NCI-H1436 treated with DMSO at 0.1 percent for 48 hours (cell line): ENCODE results near the gene HCRT.
"Not testable (repeated sequence)": the region's sequence is repeated elsewhere in the genome, so short reads cannot be mapped to it uniquely, and the experiment has no call there.

Experiments used
- DNase-seq: peaks from one replicate; lab custom pipeline; 2025; lab: John Stamatoyannopoulos, UW

HCRT gene

GRCh38 chr17:42184713-42185620, at the start of gene HCRT:
TSS of gene HCRT (minus strand) at chr17:42185452. CDS start at chr17:42185365, 87 bp downstream.
- peak; percentile 9 for DNase-seq

GRCh38 chr17:42233994-42234393, 48.7 kb upstream of the HCRT start:
- DNase-seq, result no peak

GRCh38 chr17:42233156-42233555, 47.9 kb upstream of the HCRT start:
- DNase-seq, result no peak

- no peak for DNase-seq
Measured at GRCh38 chr17:42230225-42230624, 45.0 kb upstream of the HCRT start.

GRCh38 chr17:42227849-42228700, 42.8 kb upstream of the HCRT start:
- DNase-seq, result no peak

GRCh38 chr17:42225646-42226045, 40.4 kb upstream of the HCRT start:
- no peak for DNase-seq

- no peak for DNase-seq
Measured at GRCh38 chr17:42224651-42225050, 39.4 kb upstream of the HCRT start.

GRCh38 chr17:42221886-42222745, 36.9 kb upstream of the HCRT start:
- DNase-seq, result no peak

GRCh38 chr17:42219280-42219679, 34.0 kb upstream of the HCRT start:
- not testable (repeated sequence) for DNase-seq

GRCh38 chr17:42214156-42214555, 28.9 kb upstream of the HCRT start:
- DNase-seq, result no peak

- no peak for DNase-seq
Measured at GRCh38 chr17:42212382-42212781, 27.1 kb upstream of the HCRT start.

- DNase-seq, result not testable (repeated sequence)
Measured at GRCh38 chr17:42211921-42212341, 26.7 kb upstream of the HCRT start.

- no peak for DNase-seq
Measured at GRCh38 chr17:42210046-42210445, 24.8 kb upstream of the HCRT start.

GRCh38 chr17:42206153-42206612, 20.9 kb upstream of the HCRT start:
- DNase-seq, result not testable (repeated sequence)

- no peak for DNase-seq
Measured at GRCh38 chr17:42203354-42203753, 18.1 kb upstream of the HCRT start.

- no peak for DNase-seq
Measured at GRCh38 chr17:42202696-42203095, 17.4 kb upstream of the HCRT start.

GRCh38 chr17:42202159-42202558, 16.9 kb upstream of the HCRT start:
- no peak for DNase-seq

- no peak for DNase-seq
Measured at GRCh38 chr17:42201458-42201772, 16.2 kb upstream of the HCRT start.

- no peak for DNase-seq
Measured at GRCh38 chr17:42200706-42201457, 15.6 kb upstream of the HCRT start.

- DNase-seq, result no peak
Measured at GRCh38 chr17:42199416-42200011, 14.3 kb upstream of the HCRT start.

- DNase-seq, result no peak
Measured at GRCh38 chr17:42198897-42199296, 13.6 kb upstream of the HCRT start.
